SU-DHL-6 (cell line): Measurements from ENCODE around the gene IRF2.

Experiments
- H2AFZ ChIP-seq: fragments of 200-600 bp; sonication (generic); 2 replicates; pipeline ENCODE4 v1.6.1; 2014; ENCODE audit warnings: low read depth, mild to moderate bottlenecking, moderate library complexity, mixed read lengths, antibody characterized with exemption, low read length; ENCODE audit not compliant: severe bottlenecking
- H3F3A ChIP-seq: fragments of 200-600 bp; shearing (Covaris generic); 2 replicates; pipeline ENCODE4 v1.6.0; 2016; ENCODE audit warnings: antibody characterized with exemption, mild to moderate bottlenecking; ENCODE audit not compliant: insufficient read depth
- H3K27ac ChIP-seq: fragments of 200-600 bp; sonication (generic); 2 replicates; pipeline ENCODE4 v1.5.1; 2016; ENCODE audit warnings: low read depth, mild to moderate bottlenecking, low read length, moderate library complexity, mixed read lengths
- H3K27me3 ChIP-seq: fragments of 200-600 bp; sonication (generic), shearing (Covaris generic); 2 replicates; pipeline ENCODE4 v1.6.0; 2014; ENCODE audit warnings: mild to moderate bottlenecking, low read length
- H3K36me3 ChIP-seq: fragments of 200-600 bp; sonication (generic); 2 replicates; pipeline ENCODE4 v1.6.1; 2014; ENCODE audit warnings: mild to moderate bottlenecking, low read length, mixed read lengths
- H3K4me2 ChIP-seq: fragments of 300-600, 200-600 bp; shearing (Covaris generic), sonication (generic); 2 replicates; pipeline ENCODE4 v1.6.0; 2014; ENCODE audit warnings: low read length, low read depth, mild to moderate bottlenecking; ENCODE audit not compliant: poor library complexity, severe bottlenecking
- H3K4me3 ChIP-seq: fragments of 200-600 bp; sonication (generic); 2 replicates; pipeline ENCODE4 v1.5.1; 2014; ENCODE audit warnings: antibody characterized with exemption, low read length, mild to moderate bottlenecking, mixed read lengths; ENCODE audit not compliant: insufficient read depth, poor library complexity, severe bottlenecking
- H3K79me2 ChIP-seq: fragments of 200-600 bp; sonication (generic); 2 replicates; pipeline ENCODE4 v1.6.1; 2014; ENCODE audit warnings: mild to moderate bottlenecking, low read length, moderate library complexity; ENCODE audit not compliant: insufficient read depth
- H3K9ac ChIP-seq: fragments of 200-600 bp; sonication (generic); 2 replicates; pipeline ENCODE4 v1.7.0; 2014; ENCODE audit warnings: mild to moderate bottlenecking, low read length
- H3K9me2 ChIP-seq: fragments of 200-600 bp; sonication (generic); replicated peaks from 2 replicates; pipeline ENCODE4 v1.6.1; 2014; ENCODE audit warnings: low read length; ENCODE audit not compliant: insufficient read depth
- H3K9me3 ChIP-seq: fragments of 200-600 bp; sonication (generic); 2 replicates; pipeline ENCODE4 v1.6.1; 2014; ENCODE audit warnings: low read length, mixed read lengths; ENCODE audit not compliant: insufficient read depth
- H4K20me1 ChIP-seq: fragments of 200-600 bp; sonication (generic); 2 replicates; pipeline ENCODE4 v1.6.1; 2014; ENCODE audit warnings: low read depth, mild to moderate bottlenecking, antibody characterized with exemption, low read length, moderate library complexity, mixed read lengths
- EZH2phosphoT487 ChIP-seq: fragments of 200-600 bp; sonication (generic), shearing (Covaris generic); conservative IDR thresholded peaks from 2 replicates; pipeline ENCODE4 v1.6.1; 2018; ENCODE audit warnings: mild to moderate bottlenecking, antibody characterized with exemption, low read length, moderate library complexity, mixed read lengths
- TF ChIP-seq, protein P1 (sequence below): fragments of 200-600 bp; sonication (generic); IDR thresholded peaks from one replicate; pipeline ENCODE4 v1.5.1; 2017; ENCODE audit warnings: antibody characterized with exemption, mild to moderate bottlenecking, low read length, moderate library complexity; ENCODE audit not compliant: insufficient read depth, poor library complexity, severe bottlenecking

The IRF2 gene

DNA sequence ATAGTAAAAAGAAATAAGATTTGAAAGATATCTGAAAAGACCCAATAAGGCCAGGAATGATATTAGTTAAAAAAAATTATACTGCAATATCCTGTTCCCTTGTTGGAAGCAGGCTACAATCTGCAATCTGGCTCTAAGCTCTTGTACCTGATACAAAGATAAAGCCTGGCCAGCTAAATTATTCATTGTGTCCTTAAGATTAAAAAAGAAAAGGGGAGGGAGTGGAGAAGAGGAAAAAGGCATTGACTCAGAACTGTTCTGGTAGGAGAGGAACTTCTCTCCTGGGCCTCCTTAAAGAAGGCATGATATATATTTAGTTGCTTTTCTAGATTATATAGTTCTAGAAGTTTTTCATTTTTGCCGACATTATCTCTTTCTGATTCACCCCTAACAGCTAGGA lies 46.7 kb downstream of the IRF2 start:
- H3K27ac ChIP-seq: no peak overlapping the region
- TF ChIP-seq, protein P1, sequence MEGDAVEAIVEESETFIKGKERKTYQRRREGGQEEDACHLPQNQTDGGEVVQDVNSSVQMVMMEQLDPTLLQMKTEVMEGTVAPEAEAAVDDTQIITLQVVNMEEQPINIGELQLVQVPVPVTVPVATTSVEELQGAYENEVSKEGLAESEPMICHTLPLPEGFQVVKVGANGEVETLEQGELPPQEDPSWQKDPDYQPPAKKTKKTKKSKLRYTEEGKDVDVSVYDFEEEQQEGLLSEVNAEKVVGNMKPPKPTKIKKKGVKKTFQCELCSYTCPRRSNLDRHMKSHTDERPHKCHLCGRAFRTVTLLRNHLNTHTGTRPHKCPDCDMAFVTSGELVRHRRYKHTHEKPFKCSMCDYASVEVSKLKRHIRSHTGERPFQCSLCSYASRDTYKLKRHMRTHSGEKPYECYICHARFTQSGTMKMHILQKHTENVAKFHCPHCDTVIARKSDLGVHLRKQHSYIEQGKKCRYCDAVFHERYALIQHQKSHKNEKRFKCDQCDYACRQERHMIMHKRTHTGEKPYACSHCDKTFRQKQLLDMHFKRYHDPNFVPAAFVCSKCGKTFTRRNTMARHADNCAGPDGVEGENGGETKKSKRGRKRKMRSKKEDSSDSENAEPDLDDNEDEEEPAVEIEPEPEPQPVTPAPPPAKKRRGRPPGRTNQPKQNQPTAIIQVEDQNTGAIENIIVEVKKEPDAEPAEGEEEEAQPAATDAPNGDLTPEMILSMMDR: no peak
- TF ChIP-seq EZH2phosphoT487: no peak
- no peaks in the 10 kb centered on the region for H3F3A ChIP-seq
- H3K9me3 ChIP-seq: no peaks in the 10 kb centered on the region
- no peak overlapping the region for H2AFZ ChIP-seq
- no peaks in the 10 kb centered on the region; the same call in 1 of the 2 replicates for H3K79me2 ChIP-seq
- H3K36me3 ChIP-seq: peaks cover 7% of the 10 kb centered on the region; the same call in 1 of the 2 replicates
- H4K20me1 ChIP-seq: no peaks in the 10 kb centered on the region
- H3K9ac ChIP-seq: no peak overlapping the region
- no peaks in the 10 kb centered on the region for H3K27me3 ChIP-seq
- no peak overlapping the region for H3K4me3 ChIP-seq
- H3K4me2 ChIP-seq: no peak overlapping the region
- H3K9me2 ChIP-seq: no peaks in the 10 kb centered on the region

DNA sequence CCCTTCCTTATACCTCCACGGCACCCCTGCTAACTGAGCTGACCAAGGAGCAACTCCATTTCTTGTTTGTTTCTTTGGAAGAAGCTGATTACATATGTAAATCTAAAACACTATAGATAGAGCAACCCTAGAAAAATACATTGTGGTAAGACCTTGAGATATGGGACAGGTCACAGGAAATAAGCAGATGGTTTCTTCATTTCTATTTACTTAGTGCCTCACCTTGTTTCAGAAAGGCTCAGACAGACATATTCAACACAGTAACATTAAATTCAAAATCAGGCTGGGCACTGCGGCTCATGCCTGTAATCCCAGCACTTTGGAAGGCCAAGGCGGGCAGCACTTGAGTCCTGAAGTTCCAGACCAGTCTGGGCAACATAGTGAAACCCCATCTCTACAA lies 47.3 kb downstream of the IRF2 start:
- no peak overlapping the region for H3K4me2 ChIP-seq
- H3K79me2 ChIP-seq: no peaks in the 10 kb centered on the region; the same call in 1 of the 2 replicates

DNA sequence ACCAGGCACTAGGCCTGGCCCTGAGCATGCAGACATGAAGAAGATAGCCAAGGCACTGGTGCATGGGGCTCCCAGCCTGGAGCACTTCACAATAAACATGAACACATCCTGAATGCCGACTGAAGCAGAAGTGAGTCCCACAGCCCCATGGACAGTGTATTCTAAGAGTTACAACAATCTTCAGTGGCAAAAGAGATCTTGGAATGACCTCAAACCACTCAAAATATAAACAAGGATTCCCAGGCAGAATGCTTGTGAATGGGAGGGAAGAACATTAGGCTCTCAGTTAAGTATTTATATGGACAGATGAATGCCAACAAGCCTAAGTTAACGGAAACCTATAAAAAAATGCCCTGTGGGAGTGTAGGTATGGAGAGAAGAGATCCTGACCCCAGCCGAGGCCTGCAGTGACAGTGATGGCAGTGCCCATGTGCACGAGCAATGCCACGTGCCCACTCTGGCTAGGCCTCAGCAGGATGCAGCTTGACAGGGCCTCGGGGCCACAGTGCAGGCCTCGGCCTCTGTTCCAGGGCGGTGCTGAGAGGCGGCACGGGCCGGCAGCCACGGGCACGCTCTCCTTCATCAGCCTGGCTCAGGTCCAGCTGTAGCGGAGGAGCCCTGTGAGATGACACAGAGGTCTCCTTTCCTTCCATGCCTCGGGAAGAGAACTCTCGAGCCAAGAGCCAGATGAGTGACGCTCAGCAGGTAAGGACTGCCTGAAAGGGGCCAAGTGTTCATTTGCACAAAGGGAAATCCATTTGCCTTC lies 49.2 kb downstream of the IRF2 start:
- H3K27me3 ChIP-seq: no peaks in the 10 kb centered on the region
- H3K27ac ChIP-seq: no peak overlapping the region
- H3K9me3 ChIP-seq: no peaks in the 10 kb centered on the region
- no peak overlapping the region for H3K4me3 ChIP-seq
- TF ChIP-seq, protein P1: no peak
- TF ChIP-seq EZH2phosphoT487: no peak
- no peaks in the 10 kb centered on the region for H3K79me2 ChIP-seq
- no peaks in the 10 kb centered on the region for H3K9me2 ChIP-seq
- no peaks in the 10 kb centered on the region for H3F3A ChIP-seq
- peaks cover 10% of the 10 kb centered on the region; the same call in 1 of the 2 replicates for H3K36me3 ChIP-seq
- no peak overlapping the region for H3K9ac ChIP-seq
- H4K20me1 ChIP-seq: no peaks in the 10 kb centered on the region
- H2AFZ ChIP-seq: no peak overlapping the region
- no peak overlapping the region for H3K4me2 ChIP-seq

More for the DNA sequence above, 47.3 kb downstream of the IRF2 start:
- Histone ChIP-seq H3K36me3 (peaks cover 10% of the 10 kb centered on the region; the same call in 1 of the 2 replicates), H3K9me2 (no peaks in the 10 kb centered on the region), H3K4me3 (no peak overlapping the region), H4K20me1 (no peaks in the 10 kb centered on the region), H3K9ac (no peak overlapping the region), H3K27me3 (no peaks in the 10 kb centered on the region), H2AFZ (no peak overlapping the region), H3K9me3 (no peaks in the 10 kb centered on the region), H3F3A (no peaks in the 10 kb centered on the region), H3K27ac (no peak overlapping the region)
- TF ChIP-seq, protein P1: no peak
- TF ChIP-seq EZH2phosphoT487: no peak
